GM21390 (cell line): ENCODE measurements around the gene RFPL2.
"Not testable (repeated sequence)": the region's sequence is repeated elsewhere in the genome, so short reads cannot be mapped to it uniquely, and the experiment has no call there.

Experiments used
- ATAC-seq: cut with Tn5 transposase; IDR thresholded peaks from one replicate; pipeline ENCODE4 v1.9.1; 2021; ENCODE audit not compliant: unreplicated experiment

Gene RFPL2

DNA sequence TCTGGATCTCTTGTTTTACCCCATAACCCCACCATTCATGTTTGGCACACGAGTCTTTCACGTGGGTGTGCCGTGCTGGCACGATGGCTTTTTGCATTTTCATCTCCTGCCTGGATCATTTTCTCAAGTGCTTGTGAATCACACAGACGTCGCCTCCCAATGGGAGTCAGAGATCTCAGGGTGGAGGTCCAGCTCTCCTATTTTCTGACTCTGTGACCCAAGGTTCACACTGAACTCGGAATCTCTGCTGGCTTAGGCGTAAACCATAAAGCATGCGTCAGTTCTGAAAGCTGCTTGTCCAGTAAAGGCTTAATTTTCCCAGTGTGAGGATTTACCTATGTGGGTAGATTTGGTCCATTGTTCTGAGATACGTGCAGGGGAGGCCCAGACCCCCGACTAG lies 29.8 kb downstream of the RFPL2 start:
- no peak for ATAC-seq

- ATAC-seq, result no peak
Measured at GRCh38 chr22:32165681-32166080, 39.2 kb downstream of the RFPL2 start.

- ATAC-seq, result no peak
Measured at GRCh38 chr22:32164075-32164860, 40.6 kb downstream of the RFPL2 start.

DNA sequence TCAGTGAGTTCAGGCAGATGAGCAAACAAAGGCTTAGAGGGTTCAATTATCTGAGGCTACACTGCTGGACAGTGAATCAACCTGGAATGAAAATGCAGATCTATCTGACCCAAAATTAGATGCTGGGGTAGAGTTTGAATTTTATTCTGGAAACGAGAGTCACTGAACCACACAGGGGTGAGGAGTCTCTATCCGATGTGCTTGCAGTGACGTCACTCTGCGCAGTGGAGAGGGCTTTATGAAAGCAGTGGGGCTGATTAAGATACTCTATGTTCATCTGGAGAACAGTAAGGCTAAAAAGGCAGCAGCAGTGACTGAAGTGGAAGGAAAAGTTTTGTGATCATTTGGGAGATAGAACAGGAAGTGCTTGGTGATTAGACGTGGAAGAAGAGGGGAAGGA lies 44.5 kb downstream of the RFPL2 start:
- not testable (repeated sequence) for ATAC-seq

GRCh38 chr22:32158712-32159533 lies 46.0 kb downstream of the RFPL2 start, which contains the start of gene C22orf42:
TSS of gene C22orf42 (minus strand) at chr22:32159303. CDS start at chr22:32159215, 88 bp downstream.
- ATAC-seq, result no peak

GRCh38 chr22:32157632-32158031 lies 47.2 kb downstream of the RFPL2 start:
- not testable (repeated sequence) for ATAC-seq

DNA sequence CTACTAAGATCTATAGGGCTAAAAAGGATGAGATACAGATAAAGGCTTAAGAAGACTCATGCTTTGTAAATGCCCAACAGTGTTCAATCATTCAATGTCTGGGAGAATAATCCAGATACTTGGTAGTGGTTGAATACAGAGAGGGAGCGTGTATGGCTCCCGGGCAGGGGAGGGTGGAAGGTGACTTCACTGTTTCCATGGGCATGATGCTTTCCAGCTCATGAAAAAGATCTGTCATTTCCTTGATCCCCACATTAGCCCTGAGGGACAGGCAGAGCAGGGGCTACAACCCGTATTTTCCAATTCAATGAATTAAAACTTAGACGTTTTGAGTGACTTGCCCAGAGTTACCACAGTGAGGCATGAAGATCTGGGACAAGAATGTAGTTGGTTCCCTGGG lies 50.1 kb downstream of the RFPL2 start:
- ATAC-seq, result not testable (repeated sequence)

GRCh38 chr22:32151641-32152040 lies 53.2 kb downstream of the RFPL2 start:
- not testable (repeated sequence) for ATAC-seq

DNA sequence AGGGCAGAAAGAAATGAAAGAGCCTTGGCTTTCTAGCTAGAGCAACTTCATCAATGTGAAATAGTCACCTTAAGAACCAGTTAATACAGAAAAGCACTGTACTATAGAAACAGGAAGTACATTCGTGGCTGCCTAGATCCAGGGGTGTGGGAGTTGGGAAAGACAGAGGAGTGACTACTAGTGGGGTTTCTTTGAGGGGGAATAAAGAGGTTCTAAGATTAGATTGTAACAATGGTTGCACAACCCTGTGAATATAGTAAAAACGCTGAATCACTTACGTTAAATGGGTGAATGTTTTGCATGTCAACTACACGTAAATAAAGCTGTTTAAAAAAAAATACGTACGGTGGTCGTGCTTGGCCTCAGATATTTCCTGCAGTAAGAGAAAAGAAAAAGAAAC lies 54.2 kb downstream of the RFPL2 start:
- ATAC-seq, result not testable (repeated sequence)

- not testable (repeated sequence) for ATAC-seq
Measured at GRCh38 chr22:32148372-32148771, 56.5 kb downstream of the RFPL2 start.

DNA sequence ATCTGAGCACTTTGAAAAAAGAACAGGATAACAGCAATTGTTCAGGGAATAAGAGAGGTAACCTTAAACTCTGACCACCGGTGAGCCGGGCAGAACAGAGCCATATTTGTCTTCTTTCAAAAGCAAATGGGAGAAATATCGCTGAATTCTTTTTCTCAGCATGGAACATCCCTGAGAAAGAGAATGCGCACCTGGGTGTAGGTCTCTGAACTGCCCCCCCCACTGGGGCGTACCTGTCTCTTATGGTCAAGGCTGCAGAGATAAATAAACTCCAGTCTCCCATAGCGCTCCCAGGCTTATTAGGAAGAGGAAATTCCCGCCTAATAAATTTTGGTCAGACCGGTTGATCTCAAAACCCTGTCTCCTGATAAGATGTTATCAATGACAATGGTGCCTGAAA lies 57.7 kb downstream of the RFPL2 start:
- not testable (repeated sequence) for ATAC-seq

- ATAC-seq, result no peak
Measured at GRCh38 chr22:32144496-32145274, 60.2 kb downstream of the RFPL2 start.

- no peak for ATAC-seq
Measured at GRCh38 chr22:32142600-32142999, 62.3 kb downstream of the RFPL2 start.

DNA sequence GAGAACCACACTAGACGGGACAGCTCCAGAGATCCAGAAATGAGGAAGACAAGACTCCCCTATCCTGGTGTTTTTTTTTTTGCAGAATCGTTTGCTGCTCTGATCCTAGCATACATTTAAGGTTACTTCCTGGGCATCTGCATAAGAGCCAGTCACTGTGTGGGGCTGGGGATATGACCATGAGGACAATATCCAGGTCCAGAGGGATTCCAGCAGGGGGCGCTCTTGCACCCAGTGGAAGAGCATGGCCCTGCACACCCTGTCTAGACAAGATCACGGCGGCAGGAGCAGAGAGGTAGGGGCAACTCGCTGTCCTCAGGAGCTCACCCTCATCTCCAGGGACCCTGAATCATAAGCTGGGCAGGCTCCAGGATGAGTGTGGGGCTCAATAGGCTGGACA lies 64.2 kb downstream of the RFPL2 start:
- not testable (repeated sequence) for ATAC-seq
